ENCODE measurements around the gene EMC7.

EMC7 gene

GRCh38 chr15:34038023-34038870, 63.4 kb downstream of the EMC7 start:
- peak; percentile 61 for DNase-seq (ENCODE audit: low read depth)
